Measurements from ENCODE around the gene TFDP2.
"Not testable (repeated sequence)": the region's sequence is repeated elsewhere in the genome, so short reads cannot be mapped to it uniquely, and the experiment has no call there.

The TFDP2 gene

GRCh38 chr3:141913150-141913811 lies 236.1 kb downstream of the TFDP2 start:
- Histone ChIP-seq H3K27me3 (ENCODE audit: low read depth, low read length) (no peaks in the 10 kb centered on the region), H3K9me3 (ENCODE audit: control insufficient read depth in 1 of 2, low read length in 2 of 2) (no peaks in the 10 kb centered on the region), H3K27ac (ENCODE audit: low read length) (no peak overlapping the region), H3K4me1 (ENCODE audit: control insufficient read depth in 1 of 2, insufficient read depth in 2 of 2, low read length in 2 of 2) (no peaks in the 10 kb centered on the region), H3K36me3 (ENCODE audit: control insufficient read depth in 1 of 2, insufficient read depth in 2 of 2, low read length in 2 of 2) (peaks cover 19 to 22% of the 10 kb centered on the region in 2 donors), H3K4me3 (ENCODE audit: low read depth in 1 of 2, low read length in 2 of 2) (no peak overlapping the region)

DNA sequence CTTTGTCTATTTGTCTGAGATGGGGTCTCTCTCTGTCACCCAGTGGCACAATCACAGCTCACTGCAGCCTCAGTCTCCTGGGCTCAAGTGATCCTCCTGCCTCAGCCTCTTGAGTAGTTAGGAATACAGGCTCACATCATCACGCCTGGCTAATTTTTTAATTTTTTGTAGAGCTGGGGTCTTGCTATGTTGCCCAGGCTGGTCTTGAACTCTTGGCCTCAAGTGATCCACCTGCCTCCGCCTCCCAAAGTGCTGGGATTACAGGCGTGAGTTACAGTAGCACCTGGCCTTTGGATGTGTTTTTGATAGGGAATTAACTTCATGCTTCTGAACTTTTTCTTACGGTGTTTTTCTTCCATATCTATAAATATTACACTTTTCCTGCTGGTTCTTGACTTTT lies 239.4 kb downstream of the TFDP2 start:
- H3K27ac ChIP-seq (ENCODE audit: low read length); H3K9me3 ChIP-seq (ENCODE audit: control insufficient read depth in 1 of 2, low read length in 2 of 2); H3K4me1 ChIP-seq (ENCODE audit: control insufficient read depth in 1 of 2, insufficient read depth in 2 of 2, low read length in 2 of 2); H3K4me3 ChIP-seq (ENCODE audit: low read depth in 1 of 2, low read length in 2 of 2); H3K27me3 ChIP-seq (ENCODE audit: low read depth, low read length): not testable (repeated sequence)
- peaks cover 22 to 29% of the 10 kb centered on the region in 2 donors for H3K36me3 ChIP-seq (ENCODE audit: control insufficient read depth in 1 of 2, insufficient read depth in 2 of 2, low read length in 2 of 2)

- Histone ChIP-seq H3K4me1 (ENCODE audit: control insufficient read depth in 1 of 2, insufficient read depth in 2 of 2, low read length in 2 of 2) (no peaks in the 10 kb centered on the region), H3K27ac (ENCODE audit: low read length) (no peak overlapping the region), H3K27me3 (ENCODE audit: low read depth, low read length) (no peaks in the 10 kb centered on the region), H3K36me3 (ENCODE audit: control insufficient read depth in 1 of 2, insufficient read depth in 2 of 2, low read length in 2 of 2) (peaks cover 24 to 25% of the 10 kb centered on the region in 2 donors), H3K9me3 (ENCODE audit: control insufficient read depth in 1 of 2, low read length in 2 of 2) (no peaks in the 10 kb centered on the region), H3K4me3 (ENCODE audit: low read depth in 1 of 2, low read length in 2 of 2) (no peak overlapping the region)
These were observed 239.9 kb downstream of the TFDP2 start for GRCh38 chr3:141909408-141909807.

- H3K4me1 ChIP-seq (ENCODE audit: control insufficient read depth in 1 of 2, insufficient read depth in 2 of 2, low read length in 2 of 2), result no peaks in the 10 kb centered on the region
- H3K27ac ChIP-seq (ENCODE audit: low read length), result no peak overlapping the region
- no peak overlapping the region for H3K4me3 ChIP-seq (ENCODE audit: low read depth in 1 of 2, low read length in 2 of 2)
- peaks cover 0 to 1% of the 10 kb centered on the region in 2 donors for H3K9me3 ChIP-seq (ENCODE audit: control insufficient read depth in 1 of 2, low read length in 2 of 2)
- peaks cover 18 to 23% of the 10 kb centered on the region in 2 donors for H3K36me3 ChIP-seq (ENCODE audit: control insufficient read depth in 1 of 2, insufficient read depth in 2 of 2, low read length in 2 of 2)
- no peaks in the 10 kb centered on the region for H3K27me3 ChIP-seq (ENCODE audit: low read depth, low read length)
These were observed 244.2 kb downstream of the TFDP2 start for GRCh38 chr3:141905129-141905528.

DNA sequence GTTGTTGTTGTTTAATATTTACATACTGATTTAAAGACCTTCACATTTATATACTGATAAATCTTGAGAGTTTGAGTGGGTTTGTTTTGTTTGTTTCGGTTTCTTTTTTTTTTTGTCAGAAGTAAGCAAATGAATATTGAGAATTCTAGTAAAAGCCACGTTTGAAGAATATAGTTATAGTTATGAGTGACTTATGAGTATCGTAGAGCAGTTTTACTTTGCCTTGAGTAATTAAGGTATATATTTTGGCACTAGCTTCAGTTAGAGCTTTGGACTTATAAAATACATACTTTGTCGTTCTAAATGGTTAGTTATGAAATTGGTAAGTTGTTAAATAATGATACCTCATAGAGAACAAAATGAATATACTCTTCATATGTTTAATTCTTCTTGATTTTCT lies 245.1 kb downstream of the TFDP2 start:
- peaks cover 0 to 6% of the 10 kb centered on the region in 2 donors for H3K9me3 ChIP-seq (ENCODE audit: control insufficient read depth in 1 of 2, low read length in 2 of 2)
- no peaks in the 10 kb centered on the region for H3K27me3 ChIP-seq (ENCODE audit: low read depth, low read length)
- H3K27ac ChIP-seq (ENCODE audit: low read length), result no peak overlapping the region
- peaks cover 13 to 18% of the 10 kb centered on the region in 2 donors for H3K36me3 ChIP-seq (ENCODE audit: control insufficient read depth in 1 of 2, insufficient read depth in 2 of 2, low read length in 2 of 2)
- H3K4me1 ChIP-seq (ENCODE audit: control insufficient read depth in 1 of 2, insufficient read depth in 2 of 2, low read length in 2 of 2), result no peaks in the 10 kb centered on the region
- H3K4me3 ChIP-seq (ENCODE audit: low read depth in 1 of 2, low read length in 2 of 2), result no peak overlapping the region

GRCh38 chr3:141901914-141902313 lies 247.4 kb downstream of the TFDP2 start:
- no peaks in the 10 kb centered on the region for H3K4me1 ChIP-seq (ENCODE audit: control insufficient read depth in 1 of 2, insufficient read depth in 2 of 2, low read length in 2 of 2)

DNA sequence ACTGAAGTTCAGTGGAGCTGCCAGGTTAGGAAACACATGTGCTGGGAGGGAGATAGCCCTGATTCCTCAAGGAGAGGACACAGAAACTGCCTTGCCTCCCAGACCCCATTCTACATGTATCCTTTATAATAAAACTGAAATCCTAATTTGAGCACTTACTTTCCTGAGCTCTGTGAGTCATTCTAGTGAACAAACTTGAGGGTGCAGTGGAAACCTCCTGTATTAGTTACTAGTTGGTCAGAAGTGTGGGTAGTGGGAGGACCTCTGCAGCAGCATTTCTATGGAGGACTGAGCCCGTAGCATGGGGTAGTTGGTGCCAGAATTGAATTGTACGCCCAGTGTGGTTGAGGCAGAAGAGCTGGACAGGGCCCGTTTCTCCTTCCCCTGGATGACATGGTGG lies 249.0 kb downstream of the TFDP2 start:
- Histone ChIP-seq H3K9me3 (ENCODE audit: control insufficient read depth in 1 of 2, low read length in 2 of 2) (peaks cover 0 to 6% of the 10 kb centered on the region in 2 donors), H3K4me1 (ENCODE audit: control insufficient read depth in 1 of 2, insufficient read depth in 2 of 2, low read length in 2 of 2) (no peaks in the 10 kb centered on the region), H3K36me3 (ENCODE audit: control insufficient read depth in 1 of 2, insufficient read depth in 2 of 2, low read length in 2 of 2) (peaks cover 0 to 10% of the 10 kb centered on the region in 2 donors), H3K4me3 (ENCODE audit: low read depth in 1 of 2, low read length in 2 of 2) (no peak overlapping the region), H3K27me3 (ENCODE audit: low read depth, low read length) (no peaks in the 10 kb centered on the region), H3K27ac (ENCODE audit: low read length) (no peak overlapping the region)

More at GRCh38 chr3:141901914-141902313, 247.4 kb downstream of the TFDP2 start:
- Histone ChIP-seq H3K4me3 (ENCODE audit: low read depth in 1 of 2, low read length in 2 of 2) (no peak overlapping the region), H3K9me3 (ENCODE audit: control insufficient read depth in 1 of 2, low read length in 2 of 2) (peaks cover 0 to 6% of the 10 kb centered on the region in 2 donors), H3K27me3 (ENCODE audit: low read depth, low read length) (no peaks in the 10 kb centered on the region), H3K27ac (ENCODE audit: low read length) (no peak overlapping the region), H3K36me3 (ENCODE audit: control insufficient read depth in 1 of 2, insufficient read depth in 2 of 2, low read length in 2 of 2) (peaks cover under 1 to 11% of the 10 kb centered on the region in 2 donors)

DNA sequence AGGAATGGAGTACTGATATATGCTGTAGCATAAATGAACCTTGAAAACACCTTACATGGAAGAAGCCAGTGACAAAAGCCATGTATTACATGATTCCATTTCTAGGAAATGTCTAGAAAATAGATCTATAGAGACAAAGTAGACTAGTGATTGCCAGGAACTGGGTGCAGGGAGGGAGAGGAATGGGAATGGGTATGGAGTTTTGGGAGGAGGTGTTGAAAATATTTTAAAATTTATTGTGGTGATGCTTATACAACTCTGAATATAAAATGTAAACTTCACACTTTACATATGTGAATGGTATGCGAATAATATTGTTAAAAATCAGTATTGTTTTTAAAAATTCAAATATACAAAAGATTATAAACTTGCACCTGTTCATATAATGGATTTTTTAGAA lies 250.4 kb downstream of the TFDP2 start:
- no peak overlapping the region for H3K4me3 ChIP-seq (ENCODE audit: low read depth in 1 of 2, low read length in 2 of 2)
- peaks cover 0 to 6% of the 10 kb centered on the region in 2 donors for H3K9me3 ChIP-seq (ENCODE audit: control insufficient read depth in 1 of 2, low read length in 2 of 2)
- no peak overlapping the region for H3K27ac ChIP-seq (ENCODE audit: low read length)
- H3K27me3 ChIP-seq (ENCODE audit: low read depth, low read length), result no peaks in the 10 kb centered on the region
- H3K4me1 ChIP-seq (ENCODE audit: control insufficient read depth in 1 of 2, insufficient read depth in 2 of 2, low read length in 2 of 2), result no peaks in the 10 kb centered on the region
- H3K36me3 ChIP-seq (ENCODE audit: control insufficient read depth in 1 of 2, insufficient read depth in 2 of 2, low read length in 2 of 2), result peaks cover 0 to 4% of the 10 kb centered on the region in 2 donors

- Histone ChIP-seq H3K4me3 (ENCODE audit: low read depth in 1 of 2, low read length in 2 of 2) (no peak overlapping the region), H3K9me3 (ENCODE audit: control insufficient read depth in 1 of 2, low read length in 2 of 2) (peaks cover 0 to 6% of the 10 kb centered on the region in 2 donors), H3K36me3 (ENCODE audit: control insufficient read depth in 1 of 2, insufficient read depth in 2 of 2, low read length in 2 of 2) (peaks cover 0 to 4% of the 10 kb centered on the region in 2 donors), H3K4me1 (ENCODE audit: control insufficient read depth in 1 of 2, insufficient read depth in 2 of 2, low read length in 2 of 2) (no peaks in the 10 kb centered on the region), H3K27ac (ENCODE audit: low read length) (no peak overlapping the region), H3K27me3 (ENCODE audit: low read depth, low read length) (no peaks in the 10 kb centered on the region)
These were observed 253.6 kb downstream of the TFDP2 start for GRCh38 chr3:141895731-141896130.

DNA sequence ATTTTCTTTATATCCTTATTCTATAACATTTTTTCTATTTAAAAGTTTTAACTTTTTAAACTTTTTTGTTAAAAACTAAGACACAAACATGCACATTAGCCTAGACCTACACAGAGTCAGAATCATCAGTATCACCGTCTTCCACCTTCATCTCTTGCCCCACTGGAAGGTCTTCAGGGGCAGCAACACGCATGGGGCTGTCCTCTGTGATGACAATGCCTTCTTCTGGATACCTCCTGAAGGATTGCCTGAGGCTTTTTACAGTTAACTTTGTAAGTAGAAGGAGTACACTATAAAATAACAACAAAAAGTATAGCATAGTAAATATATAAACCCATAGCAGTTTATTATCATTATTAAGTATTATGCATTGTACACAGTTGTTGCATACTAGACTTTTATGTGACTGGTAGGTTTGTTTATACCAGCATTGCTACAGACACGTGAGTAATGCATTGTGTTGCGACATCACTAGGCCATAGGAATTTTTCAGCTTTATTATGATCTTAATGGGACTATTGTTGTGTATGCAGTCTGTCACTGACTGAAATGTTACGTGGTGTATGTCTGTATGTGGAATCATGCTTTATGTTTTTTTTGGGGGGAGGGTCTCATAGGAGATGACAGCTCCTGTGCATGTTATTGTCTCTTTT lies 254.7 kb downstream of the TFDP2 start:
- Histone ChIP-seq H3K9me3 (ENCODE audit: control insufficient read depth in 1 of 2, low read length in 2 of 2) (no peaks in the 10 kb centered on the region), H3K36me3 (ENCODE audit: control insufficient read depth in 1 of 2, insufficient read depth in 2 of 2, low read length in 2 of 2) (peaks cover 0 to 4% of the 10 kb centered on the region in 2 donors), H3K27me3 (ENCODE audit: low read depth, low read length) (no peaks in the 10 kb centered on the region), H3K27ac (ENCODE audit: low read length) (no peak overlapping the region), H3K4me1 (ENCODE audit: control insufficient read depth in 1 of 2, insufficient read depth in 2 of 2, low read length in 2 of 2) (no peaks in the 10 kb centered on the region), H3K4me3 (ENCODE audit: low read depth in 1 of 2, low read length in 2 of 2) (no peak overlapping the region)

Measured in muscle layer of duodenum (tissue), 2 donors.